Amniotic epithelial cell (primary cell): ENCODE measurements around the gene SLC1A6.
"Not testable (repeated sequence)": the region's sequence is repeated elsewhere in the genome, so short reads cannot be mapped to it uniquely, and the experiment has no call there.

Experiments
- DNase-seq: peaks from one replicate; pipeline ENCODE4 v3.0.0-alpha.2; 2010; ENCODE audit warnings: low read depth

The SLC1A6 gene

DNA sequence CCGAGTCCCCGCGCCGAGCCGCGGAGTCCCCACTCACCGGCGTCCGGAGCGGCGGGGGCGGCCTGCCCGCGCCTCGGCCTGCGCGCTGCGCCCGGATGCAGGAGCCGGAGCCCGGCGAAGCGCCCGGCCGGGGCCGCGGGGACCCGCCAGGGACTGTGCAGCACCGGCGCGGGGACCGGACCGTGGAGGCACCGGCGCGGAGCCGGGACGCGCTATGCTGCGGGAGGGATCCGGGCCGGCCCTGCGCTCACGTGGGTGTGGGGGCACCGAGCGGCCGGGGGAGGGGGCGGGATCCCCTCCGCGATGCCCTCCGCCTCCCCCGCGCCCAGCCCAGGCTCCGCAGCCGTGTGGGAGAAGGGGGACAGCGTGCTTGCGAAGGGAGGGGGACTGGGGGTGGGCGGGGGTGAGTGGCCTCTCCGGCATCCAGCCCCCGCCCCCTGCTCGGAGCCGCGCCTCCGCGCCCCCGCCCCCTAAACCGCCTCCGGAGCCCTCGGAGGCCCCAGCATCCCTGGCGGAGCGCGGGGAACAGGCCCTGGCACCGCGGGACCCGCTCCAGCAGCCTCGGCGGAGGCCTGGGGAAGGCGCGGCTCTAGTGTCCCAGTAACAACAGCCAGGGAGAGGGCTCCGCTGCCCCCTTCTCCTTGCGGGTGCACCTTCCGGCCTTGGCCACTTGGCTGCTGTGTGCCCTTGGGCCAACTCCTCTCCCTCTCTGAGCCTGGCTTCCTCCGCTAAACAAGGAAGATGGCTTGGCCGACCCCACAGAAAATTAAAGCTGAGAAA is at the start of gene SLC1A6:
Gene SLC1A6, minus strand, starts transcription at position 389 of the 780 bp plus-strand sequence. CDS start 6,954 bp downstream, outside the sequence.
- DNase-seq = no peak

DNA sequence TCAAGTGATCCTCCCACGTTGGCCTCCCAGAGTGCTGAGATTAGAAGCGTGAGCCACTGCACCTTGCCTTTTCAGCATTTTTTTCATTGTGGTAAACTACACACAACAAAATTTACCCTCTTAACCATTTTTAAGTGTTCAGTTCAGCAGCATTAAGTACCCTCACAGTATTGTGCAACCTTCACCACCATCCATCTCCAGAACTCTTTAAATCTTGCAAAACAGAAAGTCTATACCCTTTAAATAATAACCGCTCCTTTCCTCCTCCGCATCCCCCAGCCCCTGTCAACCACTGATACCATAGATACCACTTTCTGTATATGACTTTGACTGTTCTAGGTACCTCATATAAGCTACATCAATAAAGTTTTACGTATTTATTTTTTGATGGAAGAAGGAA is 48.8 kb upstream of the SLC1A6 start:
- no peak for DNase-seq

DNA sequence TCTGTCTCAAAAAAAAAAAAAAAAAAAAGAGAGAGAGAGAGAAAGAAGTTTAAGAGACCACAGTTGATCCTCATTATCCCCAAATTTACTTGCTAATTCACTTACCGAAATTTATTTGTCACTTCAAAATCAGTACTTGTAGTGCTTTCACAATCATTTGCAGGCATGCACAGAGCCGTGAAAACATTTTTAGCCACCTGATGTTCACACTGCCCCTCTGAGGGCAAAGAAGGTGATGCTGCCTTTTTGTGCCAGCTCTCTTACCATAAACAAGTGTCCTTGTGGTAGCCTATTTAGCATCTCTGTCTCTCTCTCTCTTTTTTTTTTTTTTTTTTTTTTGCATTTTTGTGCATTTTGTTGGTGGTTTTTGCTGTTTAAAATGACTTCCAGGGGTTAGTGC is 45.6 kb upstream of the SLC1A6 start:
- no peak for DNase-seq

DNA sequence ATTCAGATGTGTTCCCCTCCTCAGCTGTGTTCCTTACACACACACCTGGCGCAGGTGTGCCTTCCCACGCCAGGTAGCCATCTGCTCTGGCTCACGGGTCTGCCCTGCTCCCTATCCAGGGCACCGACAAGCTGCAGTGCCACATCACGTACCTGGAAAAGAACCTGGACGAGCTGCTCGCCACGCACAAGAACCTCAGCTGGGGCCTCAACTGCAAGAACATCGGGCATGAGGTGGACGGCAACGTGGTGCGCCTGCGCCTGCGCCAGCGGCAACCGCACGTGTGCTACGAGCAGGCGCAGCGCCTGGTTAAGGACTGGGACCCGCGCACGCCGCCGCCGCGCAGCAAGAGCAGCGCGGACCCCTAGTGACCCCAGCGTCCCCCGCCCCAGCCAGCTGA is 43.1 kb upstream of the SLC1A6 start:
- no peak for DNase-seq

DNA sequence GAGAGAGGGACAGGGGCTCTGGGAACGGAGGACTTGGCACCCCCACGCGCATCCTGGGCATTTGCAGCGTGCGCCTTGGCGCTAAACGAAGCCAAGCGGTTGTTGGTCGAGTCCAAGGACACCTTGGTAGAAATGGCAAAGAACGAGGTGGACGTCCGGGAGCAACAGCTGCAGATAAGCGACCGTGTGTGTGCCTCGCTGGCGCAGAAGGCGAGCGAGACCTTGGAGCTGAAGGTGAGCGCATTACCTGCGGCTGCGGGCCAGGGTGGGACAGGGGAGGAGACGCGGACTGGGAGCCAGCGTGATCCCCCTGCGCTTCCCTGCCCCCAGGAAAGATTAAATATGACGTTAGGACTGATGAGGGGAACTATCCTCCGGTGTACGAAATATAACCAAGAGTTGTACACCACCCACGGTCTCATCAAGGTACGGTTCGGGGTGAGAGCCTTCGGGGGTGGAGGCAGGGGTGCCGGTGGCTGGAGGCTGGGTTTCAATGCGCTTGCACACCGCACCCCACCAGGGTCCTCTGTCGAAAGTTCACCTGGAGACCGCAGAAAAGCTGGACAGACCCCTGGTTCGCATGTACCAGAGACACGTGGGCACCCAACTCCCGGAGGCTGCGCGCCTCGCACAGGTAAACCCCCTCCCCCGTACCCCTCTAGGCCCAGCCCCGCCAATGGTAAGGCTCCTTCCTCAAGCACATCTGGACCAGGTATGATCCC is 41.8 kb upstream of the SLC1A6 start:
- no peak for DNase-seq

DNA sequence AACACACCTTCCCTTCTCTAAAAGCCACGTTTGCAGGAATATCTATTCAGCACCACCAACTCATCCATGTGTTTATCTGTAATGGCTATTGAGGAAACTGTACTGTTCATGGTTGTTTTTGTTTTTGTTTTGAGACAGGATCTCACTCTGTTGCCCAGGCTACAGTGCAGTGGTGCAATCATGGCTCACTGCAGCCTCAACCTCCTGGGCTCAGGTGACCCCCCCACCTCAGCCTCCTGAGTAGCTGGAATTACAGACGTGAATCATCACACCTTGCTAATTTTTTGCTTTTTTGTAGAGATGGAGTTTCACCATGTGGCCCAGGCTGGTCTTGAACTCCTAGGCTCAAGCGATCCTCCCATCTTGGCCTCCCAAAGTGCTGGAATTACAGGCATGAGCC is 39.2 kb upstream of the SLC1A6 start:
- DNase-seq = not testable (repeated sequence)

DNA sequence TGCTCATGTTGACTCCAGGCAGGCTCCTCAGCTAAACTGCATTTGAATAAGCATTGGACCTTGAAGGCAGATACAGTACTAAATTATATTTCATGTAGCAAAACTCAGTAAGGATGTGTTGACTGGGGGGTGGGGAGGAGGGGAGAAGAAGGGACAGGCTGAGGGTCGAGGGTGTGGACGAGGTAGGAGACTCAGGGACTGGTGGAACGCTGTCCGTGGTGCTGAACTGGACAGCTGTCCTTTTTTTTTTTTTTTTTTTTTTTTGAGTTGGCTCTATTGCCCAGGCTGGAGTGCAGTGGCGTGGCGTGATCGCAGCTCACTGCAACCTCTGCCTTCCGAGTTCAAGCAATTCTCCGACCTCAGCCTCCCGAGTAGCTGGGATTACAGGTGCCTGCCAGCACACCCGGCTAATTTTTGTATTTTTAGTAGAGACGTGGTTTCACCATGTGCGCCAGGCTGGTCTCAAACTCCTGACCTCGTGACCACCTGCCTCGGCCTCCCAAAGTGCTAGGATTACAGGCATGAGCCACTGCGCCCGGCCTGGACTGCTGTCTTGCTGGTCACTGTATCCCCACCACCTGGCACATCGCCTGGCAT is 36.4 kb upstream of the SLC1A6 start:
- DNase-seq = no peak

DNA sequence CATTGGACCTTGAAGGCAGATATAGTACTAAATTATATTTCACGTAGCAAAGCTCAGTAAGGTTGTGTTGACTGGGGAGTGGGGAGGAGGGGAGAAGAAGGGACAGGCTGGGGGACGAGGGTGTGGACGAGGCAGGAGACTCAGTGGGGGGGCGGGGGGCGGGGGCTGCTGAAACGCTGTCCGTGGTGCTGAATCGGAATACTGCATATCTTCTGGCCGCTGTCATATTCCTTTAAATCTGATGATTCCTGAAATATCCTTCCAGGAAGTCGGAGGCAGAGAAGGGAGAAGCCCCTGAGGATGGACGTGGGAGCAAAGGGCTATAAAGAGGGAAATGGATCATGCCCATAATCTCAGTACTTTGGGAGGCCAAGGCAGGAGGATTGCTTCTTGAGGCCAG is 34.9 kb upstream of the SLC1A6 start:
- DNase-seq = no peak

DNA sequence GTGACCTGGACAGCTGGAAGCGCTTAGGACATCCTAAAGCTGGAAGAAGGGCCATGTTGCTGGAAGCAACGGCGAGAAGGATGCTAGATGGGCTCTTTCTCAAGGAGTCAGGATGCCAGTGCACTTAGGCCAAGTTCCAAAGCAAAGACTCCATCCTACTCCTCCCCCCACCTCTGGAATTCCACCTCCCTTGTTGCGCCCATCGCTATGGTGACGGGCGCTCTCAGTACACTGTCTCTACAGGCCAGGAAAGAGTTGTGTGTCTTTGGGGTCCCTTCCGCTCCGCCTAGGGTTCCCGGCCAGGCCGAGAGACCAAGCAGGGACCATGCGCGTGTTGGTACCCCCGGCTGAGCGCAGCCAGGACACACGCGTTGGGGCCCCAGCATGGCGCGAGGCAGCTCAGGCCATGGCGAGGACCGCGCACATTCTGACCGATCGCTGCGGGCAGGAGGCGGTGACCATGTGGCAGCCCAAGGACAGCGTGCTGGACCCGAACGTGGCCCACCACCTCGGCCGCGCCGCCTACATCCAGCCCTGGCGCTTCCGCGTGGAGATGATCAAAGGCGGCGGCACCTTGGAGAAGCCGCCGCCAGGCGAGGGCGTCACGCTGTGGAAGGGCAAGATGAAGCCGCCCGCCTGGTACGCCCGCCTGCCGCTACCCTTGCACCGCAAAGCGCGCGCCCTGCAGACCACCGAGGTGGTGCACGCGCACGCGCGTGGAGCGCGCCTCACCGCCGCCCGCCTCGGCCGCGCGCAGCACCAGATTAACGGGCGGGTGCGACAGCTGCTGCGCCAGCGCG is 31.0 kb upstream of the SLC1A6 start:
- no peak for DNase-seq

DNA sequence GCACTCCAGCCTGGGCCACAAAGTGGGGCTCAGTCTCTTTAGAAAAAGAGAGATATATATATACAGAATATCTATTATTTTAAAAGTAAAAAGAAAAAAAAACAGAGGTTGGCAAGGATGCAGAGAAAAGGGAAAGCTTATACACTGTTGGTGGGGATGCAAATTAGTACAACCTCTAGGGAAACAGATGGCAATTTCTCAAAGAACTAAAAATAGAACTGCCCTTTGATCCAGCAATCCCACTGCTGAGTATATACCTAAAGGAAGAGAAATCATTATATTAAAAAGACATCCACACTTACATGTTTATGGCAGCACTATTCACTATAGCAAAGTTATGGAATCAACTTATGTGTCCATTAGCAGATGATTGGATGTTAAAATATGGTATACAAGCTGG is 28.6 kb upstream of the SLC1A6 start:
- no peak for DNase-seq

DNA sequence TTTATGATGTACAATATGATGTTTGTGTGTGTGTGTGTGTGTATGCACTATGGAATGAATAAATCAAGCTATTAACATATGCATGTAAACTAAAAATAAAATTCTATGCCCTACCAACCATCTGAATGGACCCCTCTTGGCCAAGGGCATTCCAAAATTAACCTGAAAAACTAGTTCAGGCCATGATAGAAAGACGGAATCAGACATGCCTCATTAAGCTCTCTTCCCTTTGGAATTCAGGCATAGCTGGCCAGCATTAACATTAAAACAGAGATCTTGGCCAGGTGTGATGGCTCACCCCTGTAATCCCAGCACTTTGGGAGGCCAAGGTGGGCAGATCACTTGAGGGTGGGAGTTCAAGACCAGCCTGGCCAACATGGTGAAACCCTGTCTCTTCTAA is 18.3 kb upstream of the SLC1A6 start:
- no peak for DNase-seq

DNA sequence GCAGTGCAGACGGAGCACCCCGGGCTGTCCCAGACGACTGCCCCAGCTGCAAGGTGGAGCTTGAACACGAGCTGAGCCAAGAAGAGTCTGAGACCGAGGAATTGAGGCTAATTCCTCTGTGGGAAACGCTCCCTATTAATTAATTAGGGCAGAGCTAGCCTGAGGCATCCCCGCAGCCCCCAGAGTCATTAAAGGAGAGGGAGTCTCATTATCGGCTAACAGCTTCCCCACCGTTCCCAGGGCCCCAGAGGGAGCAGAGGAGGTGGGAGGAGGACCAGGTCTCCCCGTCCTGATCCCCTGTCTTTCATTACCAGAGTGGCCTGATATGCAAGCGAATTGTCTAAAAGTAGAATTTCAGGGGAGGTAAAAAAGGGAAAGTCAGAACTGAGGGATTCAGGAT is 13.1 kb upstream of the SLC1A6 start:
- no peak for DNase-seq

DNA sequence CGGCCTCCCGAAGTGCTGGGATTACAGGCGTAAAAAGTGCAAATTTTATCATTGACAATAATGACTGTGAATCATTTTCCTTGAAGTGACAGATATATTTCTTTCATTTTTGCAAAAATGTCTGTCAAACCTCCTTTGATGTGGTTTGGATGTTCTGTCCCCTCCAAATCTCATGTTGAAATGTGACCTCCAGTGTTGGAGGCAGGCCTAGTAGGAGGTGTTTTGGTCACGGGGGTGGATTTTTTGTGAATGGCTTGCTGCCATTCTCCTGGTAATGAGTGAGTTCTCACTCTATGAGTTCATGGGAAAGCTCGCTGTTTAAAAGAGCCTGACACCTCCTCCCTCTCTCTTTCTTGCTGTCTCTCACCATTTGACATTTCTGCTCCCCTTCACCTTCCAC is 5.5 kb upstream of the SLC1A6 start:
- DNase-seq = no peak

DNA sequence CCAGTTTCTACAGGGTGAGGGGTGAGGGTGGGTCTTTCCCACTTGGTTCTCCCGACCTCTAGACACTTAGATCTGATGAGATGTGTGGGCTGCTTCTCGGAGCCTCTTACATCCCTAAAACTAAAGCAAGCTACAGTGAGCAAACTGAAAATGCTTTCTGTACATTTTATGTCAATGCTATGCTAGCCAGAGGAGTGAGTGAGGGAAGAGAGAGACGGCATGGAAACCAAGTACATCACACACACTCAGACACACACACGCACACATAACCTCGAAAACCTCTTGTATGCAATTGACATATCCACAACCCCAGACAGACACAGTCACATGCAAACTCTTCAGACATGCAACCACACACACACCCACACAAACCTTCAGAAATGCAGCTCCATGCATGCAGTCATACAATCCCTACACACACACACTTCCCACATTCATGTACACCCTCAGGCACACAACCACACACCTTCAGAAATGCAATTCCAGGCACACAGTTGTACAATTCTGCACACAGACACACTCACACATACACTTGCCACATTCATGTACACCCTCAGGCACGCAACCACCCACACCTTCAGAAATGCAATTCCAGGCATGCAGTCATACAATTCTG is 1.4 kb downstream of the SLC1A6 start:
- no peak for DNase-seq

DNA sequence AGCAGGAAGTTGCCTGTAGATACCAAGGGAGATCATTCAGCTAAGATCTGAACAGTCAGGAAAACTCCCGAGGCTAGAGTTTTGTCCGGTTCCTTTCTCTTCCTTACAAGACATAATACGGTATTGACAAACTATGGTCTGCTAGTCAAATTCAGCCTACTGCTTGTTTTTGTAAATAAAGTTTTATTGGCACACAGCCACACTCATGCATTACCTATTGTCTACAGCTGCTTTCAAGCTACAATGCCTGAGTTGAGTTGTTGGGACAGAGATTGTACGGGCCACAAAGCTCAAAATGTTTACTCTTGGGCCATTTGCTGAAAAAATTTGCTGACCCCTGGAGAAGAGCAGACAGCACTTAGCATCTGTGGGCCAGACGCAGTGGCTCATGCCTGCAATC is 2.5 kb downstream of the SLC1A6 start:
- no peak for DNase-seq

DNA sequence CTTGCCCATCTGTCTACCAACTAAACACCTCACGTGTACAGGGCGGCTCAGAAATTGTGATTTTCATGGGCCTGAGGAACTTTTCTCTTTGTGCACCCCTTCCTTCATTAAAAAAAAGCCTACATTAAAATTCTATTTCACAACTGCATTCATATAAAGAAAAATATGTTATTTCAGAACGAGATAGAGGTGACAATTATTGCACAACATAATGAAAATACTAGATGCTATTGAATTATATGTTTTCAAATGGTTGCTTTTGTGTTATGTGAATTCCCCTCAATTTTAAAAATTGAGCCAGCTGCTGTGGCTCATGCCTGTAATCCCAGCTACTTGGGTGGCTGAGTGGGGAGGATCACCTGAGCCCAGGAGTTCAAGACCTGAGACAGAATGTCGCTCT is 5.2 kb downstream of the SLC1A6 start:
- no peak for DNase-seq

DNA sequence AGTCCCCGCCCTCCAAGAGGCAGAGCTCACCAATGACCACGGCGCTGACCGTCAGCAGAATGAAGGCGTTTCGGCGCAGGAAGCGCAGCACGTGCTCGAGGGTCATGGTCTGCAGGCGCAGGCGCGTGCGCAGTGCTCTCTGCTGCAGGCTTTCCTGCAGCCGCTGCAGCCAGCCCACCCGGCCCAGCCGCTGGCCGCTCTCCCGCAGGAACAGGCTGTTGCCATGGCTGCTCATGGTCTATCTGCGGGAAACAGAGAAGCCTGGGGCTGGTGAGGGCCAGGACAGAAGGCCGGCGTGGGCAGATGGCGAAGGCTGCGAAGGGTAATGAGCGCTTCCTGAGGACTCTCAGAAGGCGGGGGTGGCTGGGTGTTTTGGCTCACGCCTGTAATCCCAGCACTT is 7.0 kb downstream of the SLC1A6 start:
- DNase-seq = no peak

DNA sequence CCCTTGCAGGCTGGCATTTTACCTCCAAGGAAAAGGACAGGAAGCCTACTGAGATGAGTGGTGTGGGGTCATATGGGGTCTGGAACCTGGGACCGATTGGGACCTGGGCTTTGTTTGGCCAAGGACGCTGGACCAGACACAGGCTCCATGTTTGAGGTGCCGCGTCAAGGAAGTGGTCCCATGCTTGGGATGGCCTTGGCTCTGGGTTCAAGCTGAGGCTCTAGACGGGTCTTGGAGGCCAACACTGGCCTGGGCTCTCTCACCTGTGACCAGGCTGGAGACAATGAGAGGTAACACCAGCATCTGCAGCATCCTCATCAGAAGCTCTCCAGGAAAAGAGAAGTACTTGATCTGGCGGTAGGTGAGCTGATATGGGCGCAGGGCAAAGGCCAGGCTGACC is 8.2 kb downstream of the SLC1A6 start:
- no peak for DNase-seq

DNA sequence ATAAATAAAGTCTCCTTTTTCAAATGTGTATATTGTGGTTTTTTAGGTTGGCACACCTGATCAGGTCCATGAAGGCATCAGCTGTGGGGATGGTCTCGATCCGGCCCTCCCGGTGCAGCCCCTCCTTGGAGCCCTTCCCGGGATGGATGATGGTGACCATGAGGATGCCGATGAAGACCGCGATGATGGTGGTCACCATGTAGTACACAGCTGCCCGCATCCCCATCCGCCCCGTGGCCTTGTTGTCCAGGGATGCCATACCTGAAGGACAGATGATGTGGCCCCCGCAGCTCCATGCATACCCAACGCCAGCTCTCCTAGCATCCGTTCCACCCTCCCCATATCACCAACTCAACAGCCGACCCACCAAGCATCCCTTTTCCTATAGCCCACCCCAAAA is 11.4 kb downstream of the SLC1A6 start:
- DNase-seq = no peak

DNA sequence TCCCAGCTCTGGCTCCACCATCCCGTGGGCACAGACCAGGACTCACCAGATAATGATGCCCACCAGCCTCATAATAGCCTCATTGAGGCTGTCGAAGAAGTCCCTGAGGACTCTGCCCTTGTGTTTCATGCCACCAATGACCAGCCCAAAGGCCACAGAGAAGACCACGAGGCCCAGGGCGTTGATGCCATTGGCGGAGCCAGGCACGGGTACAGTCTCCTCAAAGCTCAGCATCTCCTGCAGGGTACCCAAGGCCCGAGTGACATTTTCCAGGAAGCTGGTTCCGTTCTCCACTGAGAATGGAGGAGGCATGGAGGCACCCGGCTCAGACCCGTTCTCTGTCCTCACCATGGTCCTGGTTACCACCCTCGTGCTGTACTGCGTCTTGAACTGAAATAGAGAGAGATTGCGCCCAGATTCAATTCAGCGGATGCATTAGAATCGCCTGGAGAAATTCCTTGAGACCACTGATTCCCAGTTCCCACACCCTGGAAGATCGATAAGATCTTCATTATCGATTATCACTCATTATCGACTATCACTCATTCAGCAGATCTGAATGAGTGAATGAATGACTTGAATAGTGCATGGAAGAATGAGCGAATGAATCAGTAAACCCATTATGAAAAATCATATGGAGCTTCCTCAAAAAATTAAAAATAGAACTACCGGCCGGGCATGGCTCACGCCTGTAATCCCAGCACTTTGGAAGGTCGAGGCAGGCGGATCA is 17.5 kb downstream of the SLC1A6 start:
- no peak for DNase-seq

DNA sequence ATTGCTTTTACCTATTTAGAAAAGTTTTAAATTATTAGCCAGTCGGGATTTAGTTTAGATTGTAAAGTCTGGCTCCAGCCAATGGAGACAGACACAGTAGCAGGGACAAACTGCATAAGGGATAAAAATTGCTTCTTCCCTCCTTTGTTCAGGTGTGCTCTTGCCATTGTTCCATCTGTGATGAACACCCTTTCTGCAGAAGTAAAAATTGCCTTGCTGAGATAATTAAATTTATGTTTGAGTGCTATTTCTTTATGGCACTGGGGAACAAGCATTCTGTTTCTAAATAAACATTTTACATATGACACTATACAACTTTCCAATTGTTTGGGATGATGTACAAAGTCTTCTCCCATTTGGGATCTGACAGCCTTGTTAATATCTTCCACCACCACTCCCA is 20.4 kb downstream of the SLC1A6 start:
- DNase-seq = no peak
